ENCODE measurements around the gene CLDN10.
"Not testable (repeated sequence)": the region's sequence is repeated elsewhere in the genome, so short reads cannot be mapped to it uniquely, and the experiment has no call there.

Gene CLDN10

DNA sequence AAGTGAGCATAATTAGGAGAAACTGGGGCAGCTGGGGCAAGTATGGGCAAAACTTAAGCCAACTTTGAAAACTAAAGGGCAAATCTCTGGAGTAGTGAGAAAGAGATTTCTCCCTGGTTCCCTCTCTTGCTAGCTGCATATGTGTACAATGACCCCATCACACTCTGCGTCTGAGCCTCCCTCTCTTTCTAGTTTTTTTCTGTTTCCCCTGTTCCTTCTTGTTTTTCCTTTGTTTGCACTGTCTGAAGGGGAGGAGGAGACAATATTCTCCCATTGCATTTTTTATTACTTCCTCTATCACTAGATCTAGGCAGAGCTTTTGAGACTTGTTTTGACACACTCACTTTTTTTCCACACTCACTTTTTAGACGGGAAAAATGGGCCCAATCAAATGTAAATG lies 11.2 kb upstream of the CLDN10 start:
- in situ Hi-C loops (cut with HindIII; ENCODE audit: low sequenced_read_pairs) = no loop called here

DNA sequence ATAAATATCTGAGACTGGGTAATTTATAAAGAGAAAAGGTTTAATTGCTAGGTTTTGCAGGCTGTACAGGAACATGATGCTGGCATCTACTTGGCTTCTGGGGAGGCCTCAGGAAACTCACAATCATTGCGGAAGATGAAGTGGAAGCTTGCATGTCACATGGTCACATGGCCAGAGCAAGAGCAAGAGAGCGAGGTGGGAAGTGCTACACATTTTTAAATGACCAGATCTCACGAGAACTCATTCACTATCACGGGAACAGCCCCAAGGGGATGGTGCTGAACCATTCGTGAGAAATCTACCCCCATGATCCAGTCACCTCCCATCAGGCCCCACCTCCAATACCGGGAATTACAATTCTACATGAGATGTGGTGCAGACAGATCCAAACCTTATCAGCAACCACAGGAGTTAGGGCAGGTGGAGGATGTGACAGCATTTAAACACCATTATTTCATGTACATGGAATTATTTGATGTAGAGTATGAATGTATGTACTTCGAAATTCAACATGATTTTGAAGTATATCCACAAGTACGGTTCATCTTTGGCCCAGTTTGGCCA lies 10.5 kb upstream of the CLDN10 start:
- in situ Hi-C loops (cut with HindIII; ENCODE audit: low sequenced_read_pairs) = no loop called here

DNA sequence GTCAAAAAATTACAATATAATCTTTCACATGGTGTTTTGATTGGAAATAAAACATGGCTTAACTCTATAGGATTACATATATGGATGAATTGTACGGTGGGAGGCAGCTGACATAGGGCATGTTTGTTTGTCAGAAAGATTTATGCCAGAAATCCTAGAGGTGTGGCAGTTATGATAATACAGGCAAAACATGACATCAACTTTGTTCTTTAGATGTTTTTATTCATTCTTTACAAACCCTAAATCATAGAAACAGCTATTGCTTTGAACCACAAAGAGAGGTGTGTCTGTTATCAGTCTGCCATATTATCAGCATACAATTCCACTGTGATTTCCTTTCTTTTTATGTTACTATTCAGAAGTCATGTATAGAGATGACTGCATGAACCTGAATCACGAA lies 8.2 kb upstream of the CLDN10 start:
- in situ Hi-C loops (cut with HindIII; ENCODE audit: low sequenced_read_pairs) = no loop called here

DNA sequence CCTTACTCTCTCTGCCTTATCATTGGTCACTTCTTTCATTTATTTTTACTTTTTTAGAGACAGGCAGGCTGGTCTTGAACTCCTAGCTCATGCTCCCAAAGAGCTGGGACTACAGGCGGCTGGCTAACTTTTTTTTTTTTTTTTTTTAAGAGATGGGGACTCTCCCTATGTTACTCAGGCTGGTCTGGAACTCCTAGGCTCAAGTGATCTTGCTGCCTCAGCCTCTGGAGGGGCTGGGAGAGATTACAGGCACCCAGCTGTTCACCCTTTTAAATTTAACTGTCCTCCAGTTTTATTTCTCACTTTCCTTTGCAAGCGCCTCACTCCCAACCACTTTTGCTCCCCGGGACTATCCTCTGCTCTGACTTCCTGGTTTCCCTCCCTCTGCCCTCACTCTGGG lies 5.6 kb upstream of the CLDN10 start:
- in situ Hi-C loops (cut with HindIII; ENCODE audit: low sequenced_read_pairs) = no loop called here

DNA sequence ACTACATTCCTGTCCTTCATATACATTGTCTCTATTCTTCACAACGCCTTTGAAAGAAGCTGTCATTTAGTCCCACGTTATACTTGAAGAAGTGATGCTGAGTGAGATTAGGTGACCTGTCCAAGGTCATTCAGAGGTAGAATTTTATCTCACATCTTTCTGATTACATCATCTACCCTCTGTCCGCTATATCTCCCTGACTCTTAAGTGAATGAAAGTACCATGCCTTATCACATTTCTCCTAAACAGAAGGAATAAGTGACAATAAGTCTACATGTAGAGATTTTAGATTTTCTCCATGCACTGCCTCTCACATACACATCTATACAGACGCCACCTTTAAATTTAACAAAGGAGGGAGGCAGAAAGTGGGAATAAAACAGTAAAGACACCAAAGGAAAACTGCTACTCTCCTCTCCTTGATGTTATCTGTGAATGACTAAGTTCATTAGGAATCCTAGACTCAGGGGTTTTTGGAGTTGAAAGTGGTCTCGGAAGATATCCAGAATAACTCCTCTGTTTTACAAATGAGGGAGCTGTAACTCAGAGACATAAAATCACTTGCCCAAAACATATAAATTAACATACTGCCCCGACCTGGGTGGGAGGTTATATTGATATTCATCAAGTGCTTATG lies 4.9 kb upstream of the CLDN10 start:
- in situ Hi-C loops (cut with HindIII; ENCODE audit: low sequenced_read_pairs) = no loop called here

DNA sequence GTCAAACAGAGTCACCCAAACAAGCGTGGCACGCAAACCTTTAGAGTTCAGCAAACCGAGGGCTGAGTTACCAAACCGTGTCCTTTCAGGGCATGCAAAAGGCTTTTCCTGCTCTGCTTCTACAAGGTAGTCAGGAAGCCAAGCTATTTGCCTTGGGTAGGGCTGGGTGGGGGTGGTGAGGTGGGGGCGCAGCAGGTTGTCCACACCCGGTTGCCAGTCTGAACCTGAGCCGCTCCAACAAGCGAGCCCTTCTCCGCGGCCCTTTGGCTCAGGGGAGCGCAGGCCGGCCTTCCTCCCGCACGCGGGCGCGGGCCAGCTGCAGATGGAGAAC lies 347 bp upstream of the CLDN10 start:
- in situ Hi-C loops (cut with HindIII; ENCODE audit: low sequenced_read_pairs) = no loop called here

DNA sequence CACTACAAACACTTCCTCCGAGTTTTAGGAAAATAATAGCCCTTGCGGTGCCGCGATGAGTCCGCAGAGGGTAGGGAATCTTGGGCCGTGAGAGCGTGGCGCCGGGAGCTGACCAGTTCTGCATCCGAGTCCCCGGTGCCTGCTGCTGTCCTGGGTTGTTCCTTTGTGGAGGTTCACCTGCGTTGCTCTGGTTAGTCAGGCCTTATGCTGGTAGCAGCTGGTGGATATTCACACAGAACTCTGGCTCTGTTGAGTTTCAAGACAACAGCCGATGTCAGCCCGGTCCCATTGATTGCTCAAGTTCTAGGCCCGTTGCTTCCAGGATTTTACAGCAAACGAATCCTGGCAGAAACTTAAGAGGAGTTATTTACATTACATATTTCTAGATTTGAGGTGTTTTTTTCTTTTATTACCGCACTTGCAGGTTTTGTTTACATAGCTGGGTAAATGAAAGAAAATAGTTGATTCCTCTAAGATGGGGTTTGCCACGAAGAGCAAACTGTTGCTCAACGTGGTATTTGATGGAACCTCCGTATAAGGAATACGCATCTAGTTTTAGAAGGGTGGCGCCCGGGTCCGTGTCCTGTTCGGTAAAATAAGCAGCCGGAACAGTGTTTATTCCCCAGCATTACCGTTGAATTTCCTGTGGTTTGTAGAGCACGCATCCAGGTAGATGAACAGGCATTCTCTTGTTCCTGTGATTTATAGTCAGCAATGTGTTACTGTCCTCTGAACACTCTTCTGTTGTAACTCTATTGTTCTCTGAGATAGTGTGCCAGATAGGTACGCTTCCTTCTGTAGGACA lies 1.3 kb downstream of the CLDN10 start:
- in situ Hi-C loops (cut with HindIII; ENCODE audit: low sequenced_read_pairs) = no loop called here

DNA sequence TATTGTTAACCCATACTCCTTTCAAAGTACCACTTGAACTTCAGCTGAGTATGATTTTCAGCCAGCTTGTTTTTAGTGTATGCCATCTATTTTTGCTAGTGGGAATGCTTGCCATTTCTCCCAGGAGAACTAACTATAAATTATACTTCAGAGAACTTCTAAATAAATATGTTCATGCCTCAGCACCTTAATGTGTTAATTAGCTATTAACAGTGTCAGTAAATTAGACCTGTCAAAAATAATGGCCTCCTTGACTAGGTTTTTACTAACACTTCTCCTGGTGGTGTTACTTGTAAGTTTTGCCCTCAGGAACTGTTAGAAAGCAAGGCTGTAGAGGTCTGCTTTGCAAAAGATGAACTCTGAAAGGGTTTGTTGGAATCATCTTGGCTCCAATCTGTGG lies 4.5 kb downstream of the CLDN10 start:
- in situ Hi-C loops (cut with HindIII; ENCODE audit: low sequenced_read_pairs) = no loop called here

DNA sequence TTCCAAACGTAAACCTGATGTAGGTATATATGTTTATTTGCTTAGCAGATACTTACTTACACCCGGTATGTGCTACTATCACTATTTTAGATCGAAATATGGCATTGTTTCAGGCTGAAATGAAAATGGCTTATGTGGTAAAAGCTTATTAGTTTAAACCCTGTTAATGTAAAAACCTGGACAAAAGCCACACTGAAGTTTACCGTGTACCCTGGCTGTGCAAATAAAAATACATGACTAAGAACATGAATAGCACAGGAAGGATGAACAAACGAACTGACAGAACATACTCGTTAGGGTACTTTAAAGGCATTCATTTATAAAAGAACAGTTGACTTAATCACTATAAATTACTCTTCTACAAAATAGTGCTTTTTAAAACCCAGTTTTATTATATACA lies 6.6 kb downstream of the CLDN10 start:
- in situ Hi-C loops (cut with HindIII; ENCODE audit: low sequenced_read_pairs) = no loop called here

DNA sequence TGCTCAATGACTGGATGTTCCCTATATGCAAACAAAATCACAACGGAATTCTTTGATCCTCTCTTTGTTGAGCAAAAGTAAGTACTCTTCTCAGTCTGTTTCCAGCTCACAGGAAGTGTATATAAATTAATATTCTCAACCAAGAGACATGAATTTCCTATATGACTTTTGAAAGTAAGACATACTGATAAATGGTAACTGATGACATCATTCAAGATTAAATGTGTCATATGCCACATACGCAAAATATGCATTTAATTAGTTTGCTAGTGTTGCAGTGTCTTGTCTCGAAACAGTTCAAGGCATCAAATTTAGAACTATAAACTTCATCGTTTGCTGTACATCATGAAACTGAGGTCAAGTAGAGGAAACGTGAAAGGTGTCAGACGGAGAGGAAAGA lies 7.9 kb downstream of the CLDN10 start:
- in situ Hi-C loops (cut with HindIII; ENCODE audit: low sequenced_read_pairs) = no loop called here

DNA sequence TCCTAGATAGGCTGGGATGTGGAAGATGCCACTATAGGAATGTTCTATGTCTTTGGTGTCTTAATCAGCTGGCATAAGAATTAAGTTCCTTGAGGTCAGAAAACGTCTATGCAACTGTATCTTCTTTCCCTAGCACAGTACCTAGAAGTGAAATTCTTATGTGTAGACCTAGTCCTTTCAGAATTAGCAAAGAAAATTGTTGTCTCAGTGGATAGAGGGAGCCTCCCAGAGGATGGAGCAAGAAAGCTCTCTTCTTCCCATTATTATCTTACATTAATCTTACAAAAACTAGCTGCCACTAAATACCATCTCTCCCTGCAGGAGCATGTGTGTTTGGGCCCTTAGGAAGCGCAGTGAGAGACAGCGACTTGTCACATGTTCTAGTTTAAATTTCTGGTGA lies 11.6 kb downstream of the CLDN10 start:
- in situ Hi-C loops (cut with HindIII; ENCODE audit: low sequenced_read_pairs) = no loop called here

DNA sequence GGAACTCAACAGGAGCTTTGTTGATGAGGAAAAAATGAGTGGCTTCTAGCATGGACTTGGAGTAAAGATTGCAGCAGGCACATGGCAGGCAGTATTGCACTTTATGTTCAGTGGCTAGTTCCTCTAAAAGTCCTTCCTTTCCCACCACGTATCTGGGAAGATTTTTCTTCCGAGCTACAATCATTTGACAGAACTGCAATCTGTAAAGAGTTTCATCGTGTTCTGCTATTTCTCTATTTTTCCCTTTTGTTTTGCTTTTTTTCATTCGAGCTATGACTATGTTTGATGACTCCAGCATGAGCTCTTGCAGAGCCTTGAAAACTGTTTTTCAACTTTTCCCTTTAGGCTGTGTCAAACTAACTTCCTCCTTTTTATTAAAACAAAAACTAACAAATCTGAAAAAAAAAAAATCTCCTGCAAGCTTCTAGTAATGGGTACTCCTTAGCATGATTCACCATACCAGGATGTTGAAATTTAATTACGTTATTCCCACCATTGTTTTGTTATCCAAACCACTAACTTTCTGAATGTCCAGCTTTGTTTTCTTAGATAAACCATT lies 12.3 kb downstream of the CLDN10 start:
- in situ Hi-C loops (cut with HindIII; ENCODE audit: low sequenced_read_pairs) = no loop called here

DNA sequence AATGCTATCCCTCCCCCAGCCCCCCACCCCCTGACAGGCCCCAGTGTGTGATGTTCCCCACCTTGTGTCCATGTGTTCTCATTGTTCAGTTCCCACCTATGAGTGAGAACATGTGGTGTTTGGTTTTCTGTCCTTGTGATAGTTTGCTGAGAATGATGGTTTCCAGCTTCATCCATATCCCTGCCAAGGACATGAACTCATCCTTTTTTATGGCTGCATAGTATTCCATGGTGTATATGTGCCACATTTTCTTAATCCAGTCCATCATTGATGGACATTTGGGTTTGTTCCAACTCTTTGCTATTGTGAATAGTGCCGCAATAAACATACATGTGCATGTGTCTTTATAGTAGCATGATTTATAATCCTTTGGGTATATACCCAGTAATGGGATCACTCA lies 13.2 kb downstream of the CLDN10 start:
- in situ Hi-C loops (cut with HindIII; ENCODE audit: low sequenced_read_pairs) = not testable (repeated sequence)

DNA sequence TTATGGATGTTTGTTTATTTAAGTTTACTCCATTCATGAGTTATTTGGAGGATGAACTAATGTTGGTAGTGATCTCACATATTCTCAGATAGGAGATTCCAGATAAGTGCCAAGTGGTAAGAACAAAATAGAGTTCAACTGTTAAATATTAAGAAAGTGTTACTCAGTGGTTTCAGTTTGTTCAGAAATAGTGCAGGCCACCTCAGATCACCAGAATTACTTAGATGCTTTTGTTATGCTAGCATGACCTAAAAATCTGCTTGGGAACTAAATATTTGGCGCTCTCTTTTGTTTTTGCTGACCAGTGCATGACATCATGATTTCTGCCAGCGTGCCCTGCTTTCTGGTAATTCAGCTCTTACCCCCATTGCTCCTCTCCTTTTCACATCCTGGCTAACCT lies 15.6 kb downstream of the CLDN10 start:
- in situ Hi-C loops (cut with HindIII; ENCODE audit: low sequenced_read_pairs) = no loop called here

DNA sequence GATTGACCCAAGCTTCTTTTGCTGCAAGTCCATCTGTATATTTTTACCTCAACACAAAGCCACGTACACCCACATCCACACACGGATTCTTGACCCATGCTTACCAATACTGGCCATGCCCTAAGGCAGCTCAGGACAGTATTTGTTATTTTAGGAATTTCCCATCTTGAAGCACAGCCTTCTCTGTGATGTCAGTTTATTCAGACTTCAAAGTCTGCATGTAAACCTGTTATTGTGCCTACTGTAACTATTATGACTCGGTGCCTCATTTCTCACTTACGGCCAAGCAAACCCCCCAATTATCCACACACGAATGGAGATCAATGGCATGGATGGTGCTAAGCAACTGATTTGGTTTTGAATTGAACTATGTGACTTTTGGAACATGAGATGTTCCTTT lies 17.5 kb downstream of the CLDN10 start:
- in situ Hi-C loops (cut with HindIII; ENCODE audit: low sequenced_read_pairs) = no loop called here

DNA sequence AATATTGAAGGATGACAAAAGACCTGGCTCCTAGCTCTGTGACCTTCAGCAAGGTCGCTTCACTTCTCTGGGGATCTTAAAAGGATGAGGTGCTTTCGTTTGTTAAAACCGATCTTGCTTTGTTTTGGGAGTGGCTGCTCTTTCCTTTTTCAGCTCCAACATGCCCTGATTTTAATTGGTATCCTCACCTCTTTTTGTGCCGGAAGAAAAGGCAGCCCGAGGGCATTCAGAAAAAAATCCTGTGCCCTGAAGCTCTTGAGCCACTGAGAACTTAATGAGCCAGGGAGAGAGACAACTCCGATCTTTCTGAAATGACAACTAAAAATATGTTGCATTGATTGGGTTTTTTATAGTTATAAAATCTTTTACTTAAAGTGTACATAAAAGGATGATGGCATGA lies 19.4 kb downstream of the CLDN10 start:
- in situ Hi-C loops (cut with HindIII; ENCODE audit: low sequenced_read_pairs) = no loop called here

DNA sequence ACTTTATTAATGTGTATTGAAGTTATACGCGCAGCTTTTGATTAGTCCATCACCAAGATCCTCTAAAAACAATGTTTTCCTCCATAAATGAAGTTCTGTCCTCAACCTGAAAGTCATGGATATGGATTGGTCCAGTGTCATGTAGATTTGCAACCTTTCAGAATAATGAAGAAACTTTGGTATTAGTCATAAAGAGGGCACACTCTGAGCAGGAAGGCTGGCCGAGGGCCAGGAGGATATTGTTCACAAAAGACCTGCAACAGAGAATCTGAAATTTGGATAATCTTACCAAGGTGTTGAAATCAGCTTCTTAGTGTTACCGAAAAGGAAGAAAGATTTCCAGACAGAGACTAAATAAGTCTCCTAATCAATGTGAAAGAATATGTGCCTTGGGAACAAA lies 20.7 kb downstream of the CLDN10 start:
- in situ Hi-C loops (cut with HindIII; ENCODE audit: low sequenced_read_pairs) = no loop called here

DNA sequence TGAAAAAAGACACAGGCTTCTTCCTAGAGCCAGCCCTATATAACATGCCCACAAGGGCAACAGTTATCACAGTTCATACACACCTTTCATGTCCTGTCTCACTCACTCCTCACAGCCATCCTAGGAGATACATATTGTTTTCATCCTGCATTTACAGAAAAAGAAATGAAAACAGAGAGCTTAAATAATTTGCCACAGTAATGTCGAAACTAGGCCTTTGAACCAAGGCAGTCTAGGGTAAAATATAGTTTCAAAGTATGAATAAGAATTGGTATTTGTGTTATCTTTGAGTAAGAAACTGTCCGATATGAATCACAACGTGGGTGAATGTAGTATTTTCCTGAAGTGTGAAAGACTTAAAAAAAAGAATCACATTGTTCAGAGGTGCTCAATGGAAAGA lies 26.8 kb downstream of the CLDN10 start:
- in situ Hi-C loops (cut with HindIII; ENCODE audit: low sequenced_read_pairs) = no loop called here

DNA sequence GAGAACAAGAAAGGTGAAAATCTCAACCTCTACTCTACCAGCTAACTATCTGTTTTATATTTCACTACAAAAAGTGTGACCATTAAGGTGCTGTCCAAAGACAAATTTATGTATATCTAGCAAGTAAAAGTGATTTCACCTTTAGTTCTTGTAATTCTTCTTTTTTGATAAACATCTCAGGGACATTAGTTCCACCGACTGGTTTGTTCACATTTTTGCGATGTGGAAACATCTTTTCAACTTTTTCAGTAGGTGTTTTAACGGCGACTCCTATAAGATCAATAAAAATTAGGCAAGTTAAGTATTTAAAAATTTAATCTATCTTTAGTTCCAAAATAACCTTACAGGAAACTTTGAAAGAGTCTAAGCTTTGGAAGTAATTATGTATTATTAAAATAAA lies 33.3 kb downstream of the CLDN10 start:
- in situ Hi-C loops (cut with HindIII; ENCODE audit: low sequenced_read_pairs) = no loop called here

DNA sequence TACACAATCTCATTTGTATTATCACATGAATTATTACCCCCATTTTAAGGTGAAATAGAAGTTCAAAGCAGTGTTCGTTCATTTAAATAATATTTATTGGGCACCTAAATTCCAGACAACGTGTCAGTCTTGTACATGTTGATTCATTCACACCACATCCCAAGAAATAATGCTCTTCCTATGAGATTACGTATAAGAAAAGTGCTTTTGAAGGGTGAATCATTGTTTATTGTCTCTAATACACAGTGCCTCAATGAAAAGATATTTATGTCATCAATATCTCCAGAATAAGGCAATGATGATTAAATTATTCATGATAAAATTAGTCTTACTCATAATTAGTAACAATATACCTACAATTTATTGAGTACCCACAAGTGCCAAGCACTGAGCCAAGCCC lies 35.6 kb downstream of the CLDN10 start:
- in situ Hi-C loops (cut with HindIII; ENCODE audit: low sequenced_read_pairs) = no loop called here

DNA sequence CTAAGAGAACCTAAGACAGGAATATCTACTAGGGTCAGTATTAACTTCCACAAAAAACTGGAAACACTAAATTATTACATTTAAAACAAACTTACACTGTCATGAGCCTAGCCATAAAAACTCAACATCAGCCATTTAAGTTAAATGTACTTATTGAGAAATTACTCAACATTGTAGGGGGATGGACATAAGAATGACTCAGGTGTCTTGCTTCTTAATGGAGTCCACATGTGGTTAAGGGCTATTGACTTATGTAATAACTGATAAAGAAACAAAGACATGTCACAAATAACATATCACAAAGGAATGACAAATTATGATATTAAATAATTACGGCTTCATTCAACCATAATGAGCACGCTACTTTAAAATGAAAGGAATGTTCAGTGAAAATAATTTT lies 36.2 kb downstream of the CLDN10 start:
- in situ Hi-C loops (cut with HindIII; ENCODE audit: low sequenced_read_pairs) = no loop called here

DNA sequence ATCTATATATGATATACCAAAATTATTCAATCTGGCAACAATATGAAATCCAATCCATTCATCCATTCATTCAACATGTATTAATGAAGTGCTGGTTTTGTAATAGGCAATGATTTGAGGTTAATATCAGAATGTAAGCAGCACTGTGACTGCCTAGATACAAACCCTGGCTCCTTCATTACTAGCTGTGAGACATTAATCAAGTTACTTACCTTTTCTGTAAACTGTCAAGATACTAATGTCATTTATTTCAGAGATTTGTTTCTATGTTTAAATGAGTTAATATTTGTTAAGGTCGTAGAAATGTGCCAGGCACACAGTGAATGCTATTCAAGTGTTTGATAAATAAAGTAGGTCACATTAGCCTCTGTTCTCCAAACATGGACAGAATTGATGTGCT lies 40.9 kb downstream of the CLDN10 start:
- in situ Hi-C loops (cut with HindIII; ENCODE audit: low sequenced_read_pairs) = no loop called here

Measured in DLD1 (cell line).